ENCODE data around the gene MAPKAP1.

Gene MAPKAP1

GRCh38 chr9:125484350-125485282 lies 222.4 kb downstream of the MAPKAP1 start:
- DNase-seq (ENCODE audit: low spot score): peak; percentile 93

- no peak for DNase-seq (ENCODE audit: low spot score)
Measured at GRCh38 chr9:125483697-125484096, 223.3 kb downstream of the MAPKAP1 start.

GRCh38 chr9:125479846-125480615 lies 227.0 kb downstream of the MAPKAP1 start:
- no peak for DNase-seq (ENCODE audit: low spot score)

GRCh38 chr9:125477089-125477544 lies 229.9 kb downstream of the MAPKAP1 start:
- no peak for DNase-seq (ENCODE audit: low spot score)

- DNase-seq (ENCODE audit: low spot score): no peak
Measured at GRCh38 chr9:125476645-125477044, 230.4 kb downstream of the MAPKAP1 start.

GRCh38 chr9:125475385-125475784 lies 231.6 kb downstream of the MAPKAP1 start:
- no peak for DNase-seq (ENCODE audit: low spot score)

GRCh38 chr9:125472926-125473701 lies 233.9 kb downstream of the MAPKAP1 start:
- DNase-seq (ENCODE audit: low spot score): peak; percentile 36

- DNase-seq (ENCODE audit: low spot score): no peak
Measured at GRCh38 chr9:125472562-125472925, 234.5 kb downstream of the MAPKAP1 start.

GRCh38 chr9:125470767-125471580 lies 236.0 kb downstream of the MAPKAP1 start:
- no peak for DNase-seq (ENCODE audit: low spot score)

- no peak for DNase-seq (ENCODE audit: low spot score)
Measured at GRCh38 chr9:125470189-125470588, 236.8 kb downstream of the MAPKAP1 start.

- no peak for DNase-seq (ENCODE audit: low spot score)
Measured at GRCh38 chr9:125468646-125469045, 238.4 kb downstream of the MAPKAP1 start.

GRCh38 chr9:125467116-125467740 lies 239.8 kb downstream of the MAPKAP1 start:
- DNase-seq (ENCODE audit: low spot score): no peak

GRCh38 chr9:125466411-125466810 lies 240.6 kb downstream of the MAPKAP1 start:
- no peak for DNase-seq (ENCODE audit: low spot score)

GRCh38 chr9:125464591-125465385 lies 242.2 kb downstream of the MAPKAP1 start:
- DNase-seq (ENCODE audit: low spot score): no peak

GRCh38 chr9:125463926-125464325 lies 243.1 kb downstream of the MAPKAP1 start:
- DNase-seq (ENCODE audit: low spot score): no peak

GRCh38 chr9:125462861-125463291 lies 244.1 kb downstream of the MAPKAP1 start:
- peak; percentile 42 for DNase-seq (ENCODE audit: low spot score)

- DNase-seq (ENCODE audit: low spot score): no peak
Measured at GRCh38 chr9:125461636-125462190, 245.3 kb downstream of the MAPKAP1 start.

GRCh38 chr9:125460883-125461635 lies 245.9 kb downstream of the MAPKAP1 start:
- DNase-seq (ENCODE audit: low spot score): peak; percentile 43

GRCh38 chr9:125460346-125460745 lies 246.7 kb downstream of the MAPKAP1 start:
- no peak for DNase-seq (ENCODE audit: low spot score)

Data from AG08395 (cell line).